22Rv1 (cell line): ENCODE data around the gene EBF3.

Source experiments
- CTCF ChIP-seq: fragments of 450-650 bp; IDR thresholded peaks from 2 replicates; pipeline ENCODE4 v1.5.1; 2017; ENCODE audit warnings: mild to moderate bottlenecking
- ZFX ChIP-seq: fragments of 450-650 bp; IDR thresholded peaks from 2 replicates; pipeline ENCODE4 v1.6.1; 2017; ENCODE audit warnings: antibody characterized with exemption, borderline replicate concordance

DNA sequence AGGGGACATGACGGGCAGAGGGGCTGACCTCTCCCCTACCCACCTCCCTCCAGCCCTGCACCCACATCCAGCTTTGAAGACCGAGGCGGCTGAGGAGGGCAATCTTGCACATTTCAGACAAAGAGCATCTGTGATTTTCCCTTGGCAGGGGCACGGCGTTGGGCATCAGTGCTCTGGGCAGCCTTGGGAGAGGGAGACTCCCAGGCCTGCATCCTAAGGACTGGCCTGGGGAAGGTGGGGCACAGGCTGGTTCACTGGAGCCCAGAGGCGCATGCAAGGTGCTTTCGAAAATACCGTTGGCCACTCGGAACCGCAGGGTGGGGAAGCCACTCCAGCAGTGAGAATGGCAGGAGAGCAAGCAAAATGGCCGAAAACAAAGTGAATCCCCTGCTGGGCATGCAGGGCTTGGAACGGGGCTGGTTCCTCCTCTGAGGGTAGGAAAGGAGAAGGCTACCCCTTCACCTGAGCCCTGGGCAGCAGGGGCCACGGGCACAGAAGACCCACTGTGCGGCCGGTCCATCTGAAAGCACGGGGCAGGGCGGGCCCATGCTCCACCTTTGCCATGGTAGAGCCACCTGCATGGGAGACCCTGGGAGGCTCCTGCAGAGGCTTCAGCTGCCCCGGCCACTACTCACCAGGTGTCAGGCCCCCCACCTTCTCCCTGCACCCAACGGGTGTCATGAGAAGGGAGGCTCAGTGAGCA lies 49.8 kb downstream of the EBF3 start:
- no peak for TF ChIP-seq CTCF
- TF ChIP-seq ZFX: no peak
